Neural cell (in vitro differentiated cells): ENCODE measurements around the gene PLCL1. TPM values are rescaled to one million over a fixed set of nuclear protein-coding genes. Genes with fewer than 3 reads are reported as not detected.

Experiments
- H2AFZ ChIP-seq: fragments of 200-600, 300-800 bp; sonication (generic), shearing (Covaris generic); 2 replicates; pipeline ENCODE4 v1.6.0; 2014; ENCODE audit warnings: low read depth, mild to moderate bottlenecking, antibody characterized with exemption, low read length, moderate library complexity
- H3F3A ChIP-seq: fragments of 200-600 bp; shearing (Covaris generic); 2 replicates; pipeline ENCODE4 v1.6.1; 2016; ENCODE audit warnings: mild to moderate bottlenecking, moderate library complexity, mixed read lengths, antibody characterized with exemption, low read length; ENCODE audit not compliant: insufficient read depth, poor library complexity, severe bottlenecking
- H3K27ac ChIP-seq: fragments of 200-600, 300-800 bp; sonication (generic), shearing (Covaris generic); 2 replicates; pipeline ENCODE4 v1.5.1; 2014; ENCODE audit warnings: mild to moderate bottlenecking, low read length, moderate library complexity
- H3K27me3 ChIP-seq: fragments of 300-800, 200-600 bp; sonication (generic), shearing (Covaris generic); 2 replicates; pipeline ENCODE4 v1.6.0; 2014; ENCODE audit warnings: mild to moderate bottlenecking, low read depth, low read length, moderate library complexity; ENCODE audit not compliant: insufficient read depth
- H3K36me3 ChIP-seq: fragments of 300-800, 200-600 bp; sonication (generic), shearing (Covaris generic); 2 replicates; pipeline ENCODE4 v1.5.1; 2014; ENCODE audit warnings: mild to moderate bottlenecking, antibody characterized with exemption, low read length, moderate library complexity; ENCODE audit not compliant: insufficient read depth
- H3K4me2 ChIP-seq: fragments of 300-800, 200-600 bp; sonication (generic), shearing (Covaris generic); 2 replicates; pipeline ENCODE4 v1.6.0; 2014; ENCODE audit warnings: mild to moderate bottlenecking, low read length
- H3K4me3 ChIP-seq: fragments of 300-800, 200-600 bp; sonication (generic), shearing (Covaris generic); 2 replicates; pipeline ENCODE4 v1.5.1; 2014; ENCODE audit warnings: mild to moderate bottlenecking, low read length, moderate library complexity
- H3K79me2 ChIP-seq: fragments of 200-600 bp; shearing (Covaris generic); replicated peaks from 2 replicates; pipeline ENCODE4 v1.6.0; 2014; ENCODE audit warnings: mild to moderate bottlenecking, low read length, moderate library complexity; ENCODE audit not compliant: insufficient read depth
- H3K9ac ChIP-seq: fragments of 300-800, 200-600 bp; sonication (generic), shearing (Covaris generic); 2 replicates; pipeline ENCODE4 v1.6.1; 2016; ENCODE audit warnings: mild to moderate bottlenecking, low read length, mixed read lengths
- H3K9me2 ChIP-seq: fragments of 200-600 bp; shearing (Covaris generic); 2 replicates; pipeline ENCODE4 v1.6.1; 2016; ENCODE audit warnings: mild to moderate bottlenecking, low read length, mixed read lengths; ENCODE audit not compliant: insufficient read depth
- H3K9me3 ChIP-seq: fragments of 200-600, 300-800 bp; sonication (generic), shearing (Covaris generic); 2 replicates; pipeline ENCODE4 v1.6.1; 2016; ENCODE audit warnings: mild to moderate bottlenecking, mixed run types, low read length, moderate library complexity, mixed read lengths
- H4K20me1 ChIP-seq: fragments of 200-600 bp; shearing (Covaris generic); 2 replicates; pipeline ENCODE4 v1.6.1; 2016; ENCODE audit warnings: mild to moderate bottlenecking, mixed run types; ENCODE audit not compliant: insufficient read depth
- CTCF ChIP-seq: fragments of 450-650 bp; IDR thresholded peaks from 2 replicates; pipeline ENCODE4 v1.5.1; 2014; ENCODE audit warnings: antibody characterized with exemption, mild to moderate bottlenecking, moderate library complexity; ENCODE audit not compliant: poor library complexity, severe bottlenecking
- EP300 ChIP-seq: fragments of 450-650 bp; conservative IDR thresholded peaks from 2 replicates; pipeline ENCODE4 v1.6.1; 2014; ENCODE audit warnings: antibody characterized with exemption, mild to moderate bottlenecking, moderate library complexity; ENCODE audit not compliant: poor library complexity, severe bottlenecking
- EZH2 ChIP-seq: fragments of 200-600, 300-800 bp; shearing (Covaris generic), sonication (generic); IDR thresholded peaks from 2 replicates; pipeline ENCODE4 v1.6.1; 2014; ENCODE audit warnings: antibody characterized with exemption, low read length, borderline replicate concordance, mild to moderate bottlenecking; ENCODE audit not compliant: insufficient read depth, poor library complexity, severe bottlenecking
- MXI1 ChIP-seq: fragments of 450-650 bp; conservative IDR thresholded peaks from 2 replicates; pipeline ENCODE4 v1.6.1; 2014; ENCODE audit warnings: antibody characterized with exemption, mild to moderate bottlenecking; ENCODE audit not compliant: poor library complexity, severe bottlenecking
- POLR2AphosphoS5 ChIP-seq: IDR thresholded peaks from 2 replicates; pipeline ENCODE4 v1.6.1; 2012
- RAD21 ChIP-seq: fragments of 450-650 bp; conservative IDR thresholded peaks from 2 replicates; pipeline ENCODE4 v1.6.1; 2014; ENCODE audit warnings: antibody characterized with exemption, mild to moderate bottlenecking, moderate library complexity
- REST ChIP-seq: IDR thresholded peaks from 2 replicates; pipeline ENCODE4 v1.6.1; 2012; ENCODE audit warnings: borderline replicate concordance
- SMC3 ChIP-seq: fragments of 450-650 bp; conservative IDR thresholded peaks from 2 replicates; pipeline ENCODE4 v1.6.1; 2014; ENCODE audit warnings: antibody characterized with exemption, mild to moderate bottlenecking, moderate library complexity; ENCODE audit not compliant: poor library complexity
- TAF1 ChIP-seq: IDR thresholded peaks from 2 replicates; pipeline ENCODE4 v1.6.1; 2012; ENCODE audit warnings: low read depth
- polyA plus RNA-seq: library from polyadenylated mRNA; depleted of rRNA; stranded (reverse); fragments of >200 nt; gene quantifications from 2 replicates; pipeline ENCODE4 v1.2.3, GENCODE V29; 2014

PLCL1 gene
- polyA plus RNA-seq, 1 donor from 2014 or later = 6.8 TPM

- TF ChIP-seq MXI1 (no peak), REST (no peak), EP300 (no peak), POLR2AphosphoS5 (no peak)
- no peak overlapping the region for H2AFZ ChIP-seq
- no peak overlapping the region for H3K4me3 ChIP-seq
- no peaks in the 10 kb centered on the region for H3K27me3 ChIP-seq
- H3K9me2 ChIP-seq = no peaks in the 10 kb centered on the region
- H3K79me2 ChIP-seq = no peaks in the 10 kb centered on the region
- H4K20me1 ChIP-seq = no peaks in the 10 kb centered on the region
- H3K9me3 ChIP-seq = no peaks in the 10 kb centered on the region
- no peaks in the 10 kb centered on the region for H3K36me3 ChIP-seq
- H3F3A ChIP-seq = no peaks in the 10 kb centered on the region
- no peak overlapping the region for H3K9ac ChIP-seq
- H3K4me2 ChIP-seq = no peak overlapping the region
- no peak overlapping the region for H3K27ac ChIP-seq
These were observed 237.8 kb downstream of the PLCL1 start for GRCh38 chr2:198042189-198042588.

- TF ChIP-seq REST (no peak), TAF1 (no peak), MXI1 (no peak)
- Histone ChIP-seq H3K36me3 (no peaks in the 10 kb centered on the region), H3K4me2 (no peak overlapping the region), H3K9ac (no peak overlapping the region), H3F3A (no peaks in the 10 kb centered on the region), H3K27me3 (no peaks in the 10 kb centered on the region), H3K9me3 (no peaks in the 10 kb centered on the region), H3K27ac (no peak overlapping the region), H3K4me3 (no peak overlapping the region), H4K20me1 (no peaks in the 10 kb centered on the region), H3K9me2 (no peaks in the 10 kb centered on the region), H2AFZ (no peak overlapping the region), H3K79me2 (no peaks in the 10 kb centered on the region)
These were observed 240.4 kb downstream of the PLCL1 start for GRCh38 chr2:198044777-198045176.

GRCh38 chr2:198045227-198045626 is 240.8 kb downstream of the PLCL1 start:
- Histone ChIP-seq H3K9me3 (no peaks in the 10 kb centered on the region), H3K27ac (no peak overlapping the region), H3K9me2 (no peaks in the 10 kb centered on the region), H4K20me1 (no peaks in the 10 kb centered on the region), H3K4me2 (no peak overlapping the region), H2AFZ (no peak overlapping the region), H3K27me3 (no peaks in the 10 kb centered on the region), H3K9ac (no peak overlapping the region), H3F3A (no peaks in the 10 kb centered on the region), H3K4me3 (no peak overlapping the region), H3K36me3 (no peaks in the 10 kb centered on the region), H3K79me2 (no peaks in the 10 kb centered on the region)
- TF ChIP-seq MXI1 = no peak
- TF ChIP-seq TAF1 = no peak
- no peak for TF ChIP-seq EP300
- no peak for TF ChIP-seq EZH2
- no peak for TF ChIP-seq POLR2AphosphoS5
- TF ChIP-seq REST = no peak
- no peak for TF ChIP-seq CTCF
- TF ChIP-seq SMC3 = no peak
- no peak for TF ChIP-seq RAD21
